H1 (cell line): ENCODE data around the gene ZBTB7A. TPM values are rescaled to one million over a fixed set of nuclear protein-coding genes. Genes with fewer than 3 reads are reported as not detected.
"Not testable (repeated sequence)": the region's sequence is repeated elsewhere in the genome, so short reads cannot be mapped to it uniquely, and the experiment has no call there.

ENCODE experiments used
- CTCF ChIA-PET: fragments of 300-600 bp; sonication (Branson Sonifier 250); formaldehyde crosslinking; loops from one replicate; lab custom pipeline; 2021; ENCODE audit not compliant: partially characterized antibody; lab: Charles Lee
- POLR2A ChIA-PET: fragments of 300-600 bp; sonication (Branson Sonifier 250); formaldehyde crosslinking; loops from one replicate; lab custom pipeline; 2021; ENCODE audit warnings: inconsistent platforms; ENCODE audit not compliant: partially characterized antibody; lab: Charles Lee
- DNase-seq, 2 experiments: peaks; one replicate each; pipeline versions ENCODE4 v3.0.0 to v3.0.0-alpha.2; 2010 to 2022; ENCODE audit warnings: low spot score in 2 of 2, low read depth in 1 of 2, mixed read lengths in 1 of 2
- FAIRE-seq: peaks from 2 replicates; lab custom pipeline; 2011; peaks lifted over from hg19 to GRCh38; lab: Jason Lieb, UNC
- H2AFZ ChIP-seq: 2 replicates; pipeline ENCODE4 v1.8.1; 2012; ENCODE audit warnings: low read length, inconsistent platforms
- H2AK5ac ChIP-seq: 2 replicates; pipeline ENCODE4 v1.6.1; 2013; ENCODE audit warnings: low read depth, low read length
- H2BK120ac ChIP-seq: replicated peaks from 2 replicates; pipeline ENCODE3; 2013; ENCODE audit warnings: low read depth, low read length, inconsistent platforms
- H2BK12ac ChIP-seq: 2 replicates; pipeline ENCODE4 v1.6.1; 2013; ENCODE audit warnings: low read depth, low read length
- H2BK15ac ChIP-seq: 2 replicates; pipeline ENCODE4 v1.6.1; 2013; ENCODE audit warnings: low read length
- H2BK20ac ChIP-seq: 2 replicates; pipeline ENCODE4 v1.6.1; 2013; ENCODE audit warnings: low read length
- H2BK5ac ChIP-seq: 2 replicates; pipeline ENCODE4 v1.6.1; 2013; ENCODE audit warnings: low read depth, low read length
- H3K14ac ChIP-seq: 2 replicates; pipeline ENCODE4 v1.6.1; 2013; ENCODE audit warnings: inconsistent platforms; ENCODE audit not compliant: insufficient read length
- H3K18ac ChIP-seq: 2 replicates; pipeline ENCODE4 v1.6.1; 2013; ENCODE audit warnings: low read length; ENCODE audit errors: extremely low read depth
- H3K23ac ChIP-seq: 2 replicates; pipeline ENCODE4 v1.6.1; 2013; ENCODE audit warnings: inconsistent platforms; ENCODE audit not compliant: insufficient read length
- H3K23me2 ChIP-seq: 2 replicates; pipeline ENCODE4 v1.6.1; 2013; ENCODE audit warnings: low read depth, low read length
- H3K27ac ChIP-seq: 2 replicates; pipeline ENCODE4 v1.6.1; 2011; ENCODE audit warnings: low read depth, low read length, inconsistent platforms
- H3K27me3 ChIP-seq, 4 experiments: replicated peaks in 1 of 4; 1 replicate in 1 of 4; 2 replicates in 3 of 4; pipeline versions ENCODE4 v1.6.1 to v1.8.1; 2011 to 2013; ENCODE audit warnings: low read length in 3 of 4, mild to moderate bottlenecking in 3 of 4, inconsistent platforms in 2 of 4, mixed read lengths in 2 of 4, moderate library complexity in 1 of 4; ENCODE audit not compliant: control insufficient read depth in 3 of 4, insufficient read depth in 3 of 4; ENCODE audit errors: extremely low read depth in 1 of 4
- H3K36me3 ChIP-seq, 4 experiments: 2 replicates each; pipeline versions ENCODE4 v1.6.1 to v1.8.1; 2011 to 2013; ENCODE audit warnings: mild to moderate bottlenecking in 4 of 4, low read length in 3 of 4, moderate library complexity in 2 of 4, control low read depth in 1 of 4, inconsistent platforms in 1 of 4; ENCODE audit not compliant: insufficient read depth in 4 of 4, control insufficient read depth in 2 of 4
- H3K4ac ChIP-seq: replicated peaks from 2 replicates; pipeline ENCODE3; 2013; ENCODE audit warnings: low read length, low read depth, mixed read lengths, inconsistent platforms; ENCODE audit not compliant: insufficient read length
- H3K4me1 ChIP-seq, 4 experiments: replicated peaks in 1 of 4; 1 replicate in 1 of 4; 2 replicates in 3 of 4; pipeline versions ENCODE4 v1.6.1 to v1.8.1; 2011 to 2013; ENCODE audit warnings: low read length in 3 of 4, inconsistent platforms in 2 of 4, mixed read lengths in 1 of 4; ENCODE audit not compliant: insufficient read depth in 4 of 4, control insufficient read depth in 3 of 4
- H3K4me2 ChIP-seq, 2 experiments: 2 replicates each; pipeline versions ENCODE4 v1.6.1 to v1.8.1; 2011 to 2013; ENCODE audit warnings: low read depth in 2 of 2, low read length in 2 of 2, control low read depth in 1 of 2, inconsistent platforms in 1 of 2, mild to moderate bottlenecking in 1 of 2; ENCODE audit not compliant: insufficient read depth in 1 of 2
- H3K4me3 ChIP-seq, 4 experiments: fragments of 200-600, 300-600 bp in 1 of 4; sonication (generic), shearing (Covaris generic), sonication (Bioruptor Twin) in 1 of 4; 2 replicates each; pipeline versions ENCODE4 v1.5.1 to v1.8.1; 2011 to 2016; ENCODE audit warnings: low read length in 4 of 4, low read depth in 3 of 4, control low read depth in 2 of 4, inconsistent platforms in 2 of 4, mild to moderate bottlenecking in 2 of 4, mixed read lengths in 1 of 4, moderate library complexity in 1 of 4; ENCODE audit not compliant: insufficient read depth in 2 of 4; ENCODE audit errors: extremely low read depth in 1 of 4
- H3K56ac ChIP-seq: replicated peaks from 2 replicates; pipeline ENCODE3; 2013; ENCODE audit warnings: low read depth, mild to moderate bottlenecking, mixed read lengths, low read length, inconsistent platforms; ENCODE audit not compliant: insufficient read length
- H3K79me1 ChIP-seq: 2 replicates; pipeline ENCODE4 v1.6.1; 2013; ENCODE audit warnings: low read depth, low read length, control low read depth
- H3K79me2 ChIP-seq, 2 experiments: 2 replicates each; pipeline versions ENCODE4 v1.6.1 to v1.8.1; 2012 to 2013; ENCODE audit warnings: low read length in 2 of 2, mild to moderate bottlenecking in 2 of 2, inconsistent platforms in 1 of 2; ENCODE audit not compliant: insufficient read depth in 2 of 2, control insufficient read depth in 1 of 2
- H3K9ac ChIP-seq, 4 experiments: replicated peaks in 1 of 4; 1 replicate in 1 of 4; 2 replicates in 3 of 4; pipeline versions ENCODE4 v1.6.1 to v1.8.1; 2011 to 2013; ENCODE audit warnings: low read depth in 3 of 4, low read length in 3 of 4, control low read depth in 2 of 4, mild to moderate bottlenecking in 2 of 4, moderate library complexity in 2 of 4, inconsistent platforms in 1 of 4; ENCODE audit errors: extremely low read depth in 1 of 4
- H3K9me3 ChIP-seq, 2 experiments: 2 replicates each; pipeline versions ENCODE4 v1.6.1 to v1.8.1; 2012 to 2013; ENCODE audit warnings: mild to moderate bottlenecking in 2 of 2, moderate library complexity in 2 of 2, control low read depth in 1 of 2, inconsistent platforms in 1 of 2, low read depth in 1 of 2, low read length in 1 of 2, mixed read lengths in 1 of 2; ENCODE audit not compliant: insufficient read depth in 2 of 2
- H4K20me1 ChIP-seq, 2 experiments: replicated peaks in 1 of 2; 2 replicates each; pipeline versions ENCODE3 to v1.8.1; 2011 to 2013; ENCODE audit warnings: inconsistent platforms in 2 of 2, low read length in 2 of 2, mild to moderate bottlenecking in 1 of 2; ENCODE audit not compliant: insufficient read depth in 2 of 2, control insufficient read depth in 1 of 2
- H4K5ac ChIP-seq: 2 replicates; pipeline ENCODE4 v1.6.1; 2013; ENCODE audit warnings: low read length, low read depth, mixed read lengths, inconsistent platforms; ENCODE audit not compliant: insufficient read length
- H4K8ac ChIP-seq: 2 replicates; pipeline ENCODE4 v1.8.0; 2013; ENCODE audit warnings: mild to moderate bottlenecking, moderate library complexity, low read length, inconsistent platforms; ENCODE audit not compliant: insufficient read depth; ENCODE audit errors: extremely low read depth
- H4K91ac ChIP-seq: replicated peaks from 2 replicates; pipeline ENCODE3; 2013; ENCODE audit warnings: low read length, mixed read lengths, inconsistent platforms; ENCODE audit not compliant: insufficient read length
- WGBS, 2 experiments: shearing (Covaris generic) in 1 of 2; methylation state at CpG; one replicate each; pipeline versions ENCODE4 v1.1.6 to v1.1.7; 2013 to 2015; ENCODE audit warnings: low lambda C conversion rate in 2 of 2, mixed read lengths in 2 of 2, inconsistent platforms in 1 of 2, low coverage in 1 of 2, missing lambda C conversion rate in 1 of 2; ENCODE audit not compliant: insufficient replicate concordance in 2 of 2, insufficient coverage in 1 of 2, insufficient read length in 1 of 2; ENCODE audit errors: extremely low coverage in 1 of 2, missing lambda C conversion rate in 1 of 2; 5-methylcytosine and 5-hydroxymethylcytosine counted together
- polyA plus RNA-seq, 7 experiments: library from polyadenylated mRNA; depleted of rRNA in 3 of 7; stranded (reverse) in 5 of 7; unstranded in 2 of 7; fragments of >200 nt in 5 of 7; fragments of 200-250 nt in 2 of 7; gene quantifications; 1 replicate in 5 of 7; 2 replicates in 1 of 7; 4 replicates in 1 of 7; pipeline versions ENCODE4 v1.2.1 to v1.2.3, GENCODE V29; 2011 to 2013; ENCODE audit warnings: missing spikeins in 2 of 7, mixed read lengths in 2 of 7
- total RNA-seq: library from RNA; stranded (reverse); fragmentation: NEBNext Ultra II Directional; extraction: Animal tissue kit (Norgen Biotek cat#: 25700); gene quantifications from 2 replicates; pipeline ENCODE4 v1.2.1, GENCODE V29; 2021

The ZBTB7A gene
- total and polyA plus RNA-seq, 2 of the 8 experiments (the other 6 are each of a cell fraction or from before 2014, with no cell fraction given) = 5.6 to 17.8 TPM

- DNase-seq = not testable (repeated sequence)
Measured at GRCh38 chr19:4011430-4011829, 55.3 kb downstream of the ZBTB7A start.

More at GRCh38 chr19:4011430-4011829, 55.3 kb downstream of the ZBTB7A start:
- H2AK5ac ChIP-seq, H3K9ac ChIP-seq, H2BK12ac ChIP-seq, H3K27ac ChIP-seq, H2AFZ ChIP-seq, FAIRE-seq, H3K4me2 ChIP-seq, H3K23me2 ChIP-seq, H3K4ac ChIP-seq, H4K5ac ChIP-seq, CTCF ChIA-PET, H3K23ac ChIP-seq, H3K14ac ChIP-seq, H2BK120ac ChIP-seq, H3K4me3 ChIP-seq, H3K56ac ChIP-seq, H2BK20ac ChIP-seq, H3K18ac ChIP-seq, H3K27me3 ChIP-seq, H4K91ac ChIP-seq, H2BK5ac ChIP-seq, H3K9me3 ChIP-seq, H4K8ac ChIP-seq, H2BK15ac ChIP-seq: not testable (repeated sequence)
- POLR2A ChIA-PET = interaction anchor here (7.2 kb wide), 1 partner anchor 29 kb away, joined by 125 read pairs; the partner anchor contains the start of gene EEF2
- peaks cover 17 to 66% of the 10 kb centered on the region in 2 experiments for H3K79me2 ChIP-seq
- peaks cover 16% of the 10 kb centered on the region for H3K79me1 ChIP-seq
- WGBS, 2 experiments = 99% methylated on average over 6 of the region's 6 CpGs; no CpG with 5 or more reads in 1 of the 2 experiments
- H4K20me1 ChIP-seq = peaks cover 33 to 38% of the 10 kb centered on the region in 2 experiments
- H3K4me1 ChIP-seq = peaks cover 3 to 12% (median 5%) of the 10 kb centered on the region in 4 experiments
- H3K36me3 ChIP-seq = peaks cover 0 to 26% (median 7%) of the 10 kb centered on the region in 4 experiments; a peak in 5 of 8 replicates
